ENCODE results near the gene SESN1. TPM values are rescaled to one million over a fixed set of nuclear protein-coding genes. Genes with fewer than 3 reads are reported as not detected.

SESN1 gene
- total and polyA plus RNA-seq, 9 of the 15 experiments (the other 6 are each of a cell fraction or from before 2014, with no cell fraction given): 3.1 to 13.0 (median 7.4) TPM

- peaks cover 5% of the 10 kb centered on the region; the same call in 1 of the 3 replicates for H3K36me3 ChIP-seq (ENCODE audit: control insufficient read depth, insufficient read depth, low read length)
- no peaks in the 10 kb centered on the region for H3K9me3 ChIP-seq (replicated peaks; ENCODE audit: control insufficient read depth, insufficient read depth, low read depth, low read length)
- no peak overlapping the region for H3K27ac ChIP-seq (ENCODE audit: extremely low read depth, low read depth, low read length)
- no peak for DNase-seq (ENCODE audit: extremely low read depth in 1 of 4, low spot score in 3 of 4)
- ATAC-seq: no peak
- POLR2A ChIA-PET: interaction anchor here (0.7 to 1.3 kb wide), 4 partner anchors 10 to 24 kb away, joined by 3 read pairs; no protein-coding TSS in a partner anchor
- no peaks in the 10 kb centered on the region for H4K20me1 ChIP-seq (replicated peaks; ENCODE audit: control insufficient read depth, insufficient read depth, low read length)
- H3K27me3 ChIP-seq (ENCODE audit: control insufficient read depth in 2 of 2, insufficient read depth in 2 of 2, low read length in 2 of 2): no peaks in the 10 kb centered on the region
- H3K4me3 ChIP-seq: no peak overlapping the region
- no peaks in the 10 kb centered on the region for H3K79me2 ChIP-seq (ENCODE audit: control insufficient read depth, insufficient read depth, low read length)
- H2AFZ ChIP-seq (ENCODE audit: low read depth, low read length): no peak overlapping the region
- WGBS (ENCODE audit: insufficient coverage, low coverage, missing lambda C conversion rate): 62% methylated on average over 3 of the region's 3 CpGs
- TF ChIP-seq ZC3H4 (CRISPR knock-in tag; IDR thresholded peaks at IDR 0.05; ENCODE audit: borderline replicate concordance): no peak
- TF ChIP-seq CHD4 (IDR thresholded peaks at IDR 0.05; ENCODE audit: insufficient read depth, insufficient replicate concordance, low read depth, low read length, poor library complexity, severe bottlenecking): no peak
- TF ChIP-seq ZNF253 (CRISPR knock-in tag; conservative IDR thresholded peaks at IDR 0.05): no peak
- TF ChIP-seq CC2D1A (IDR thresholded peaks at IDR 0.05): no peak
- no peak for TF ChIP-seq CTCFL (IDR thresholded peaks at IDR 0.05; ENCODE audit: borderline replicate concordance, insufficient read depth, low read depth, low read length, poor library complexity, severe bottlenecking)
- TF ChIP-seq HMGXB4 (CRISPR knock-in tag; IDR thresholded peaks at IDR 0.05): no peak
- TF ChIP-seq HSF4 (CRISPR knock-in tag; IDR thresholded peaks at IDR 0.05; ENCODE audit: borderline replicate concordance): no peak
- TF ChIP-seq GMEB1 (CRISPR knock-in tag; IDR thresholded peaks at IDR 0.05): no peak
- no peak for TF ChIP-seq ZNF263 (CRISPR knock-in tag; IDR thresholded peaks at IDR 0.05; ENCODE audit: borderline replicate concordance)
- no peak for TF ChIP-seq NUFIP1 (IDR thresholded peaks at IDR 0.05; ENCODE audit: partially characterized antibody)
- FAIRE-seq: no peak
- H3K9ac ChIP-seq (ENCODE audit: insufficient read depth in 1 of 2, low read depth in 2 of 2, low read length in 2 of 2): no peak overlapping the region
- in situ Hi-C loops (cut with MboI): no loop called here
- no peaks in the 10 kb centered on the region for H3K9me1 ChIP-seq (ENCODE audit: control insufficient read depth, insufficient read depth, low read length)
- CTCF ChIA-PET (ENCODE audit: low intra/inter-chr PET ratio): no interaction called here
- no peak overlapping the region for H3K4me2 ChIP-seq (ENCODE audit: insufficient read depth, low read length)
- BruUV-seq (replicated peaks): no TSS peak
- intact Hi-C loops (cut with micrococcal nuclease): no loop called here
- no peaks in the 10 kb centered on the region for H3K4me1 ChIP-seq (replicated peaks in 1 of 2; ENCODE audit: control insufficient read depth in 2 of 2, insufficient read depth in 2 of 2, low read length in 2 of 2)
These were observed 106.3 kb downstream of the SESN1 start for GRCh38 chr6:108988296-108988695.
